Measurements from ENCODE around the gene MOCS1. TPM values are rescaled to one million over a fixed set of nuclear protein-coding genes. Genes with fewer than 3 reads are reported as not detected.

MOCS1 gene
- total RNA-seq (2022; extraction: Qiagen RNA extraction) = 2.0 to 3.3 TPM (median 2.7 TPM) in 5 replicates

DNA sequence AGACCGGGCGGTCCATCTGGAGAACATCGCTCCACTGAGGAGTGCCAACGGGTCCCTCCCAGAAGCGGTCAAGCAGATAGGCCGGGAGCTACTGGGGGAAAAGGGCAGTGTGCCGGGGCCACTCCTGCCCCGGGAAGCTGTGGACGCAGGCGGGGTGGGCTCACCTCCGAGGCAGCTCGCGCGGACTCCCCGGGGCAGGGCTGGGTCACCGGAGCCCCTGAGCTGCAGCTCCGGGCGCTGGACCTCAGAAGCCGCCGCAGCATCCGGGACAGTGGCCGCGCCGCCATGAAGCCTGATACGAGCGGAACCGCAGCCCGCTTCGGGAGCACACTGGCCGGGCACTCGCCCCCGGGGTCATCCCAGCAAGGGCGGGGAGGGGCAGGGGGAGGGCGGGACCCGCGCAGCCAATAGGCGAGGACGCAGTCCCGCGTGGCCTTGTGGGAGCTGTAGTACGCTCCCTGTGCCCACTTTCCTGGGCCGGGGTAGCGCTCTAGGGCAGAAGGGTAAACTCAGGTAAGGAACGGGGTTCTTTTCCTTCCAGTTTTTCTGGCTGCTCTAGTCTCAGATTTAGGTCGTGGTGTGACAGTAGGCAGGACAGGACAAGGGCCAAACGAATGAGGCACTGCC is at the start of gene MOCS1:
Gene MOCS1, minus strand, starts transcription at position 332 of the 627 bp plus-strand sequence. Its CDS starts 45 bp downstream, at position 287.

Other genes with a start within 250 kb of the MOCS1 start
- gene KIF6, start 209.1 kb downstream of the MOCS1 start, total RNA-seq (2022; extraction: Qiagen RNA extraction) = 0.15 to 0.34 TPM (median 0.23 TPM) in 5 replicates
- gene DAAM2, start 142.1 kb downstream of the MOCS1 start, total RNA-seq (2022; extraction: Qiagen RNA extraction) = 0.13 to 0.25 TPM (median 0.21 TPM) in 5 replicates

All from A549 treated with dexamethasone at 1 μM for 4 hours (cell line).